ENCODE results near the gene TACC2. TPM values are rescaled to one million over a fixed set of nuclear protein-coding genes. Genes with fewer than 3 reads are reported as not detected.

TACC2 gene
- polyA plus RNA-seq, 4 donors = 40.9 to 55.4 (median 45.8) TPM

DNA sequence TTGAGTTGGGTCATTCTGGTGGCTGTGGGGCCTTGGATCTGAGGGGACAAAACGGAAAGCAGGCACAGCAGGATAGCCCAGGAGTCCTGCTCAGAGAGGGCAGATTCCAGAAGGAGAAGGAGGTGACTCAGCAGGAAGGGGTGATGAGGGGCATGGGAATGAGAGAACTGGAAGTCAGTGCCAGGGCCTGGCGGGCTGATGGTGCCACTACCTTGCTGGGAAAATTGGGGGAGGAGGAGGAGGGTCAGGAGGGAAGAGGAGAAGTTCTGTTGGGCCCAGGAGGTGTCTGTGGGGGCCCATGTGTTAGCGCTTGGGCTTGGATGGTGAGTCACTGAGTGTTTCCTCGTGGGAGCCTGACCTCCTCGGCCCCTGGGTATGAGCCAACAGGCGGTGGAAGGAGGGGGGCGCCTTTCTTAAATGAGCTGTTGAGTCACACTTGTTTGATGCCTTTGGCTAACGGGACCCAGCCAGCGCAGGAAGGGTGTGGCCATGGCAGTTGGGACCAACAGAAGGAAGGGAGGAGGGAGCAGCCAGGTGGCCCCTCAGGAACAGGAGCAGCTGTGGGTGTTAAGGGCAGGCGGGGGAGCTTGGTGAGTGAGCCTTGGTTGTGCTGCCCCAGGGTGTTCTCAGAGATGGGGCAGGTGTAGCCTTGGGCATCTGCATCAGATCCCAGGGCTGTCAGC lies 152.1 kb downstream of the TACC2 start:
- no peak for DNase-seq (ENCODE audit: low read depth in 4 of 4, low spot score in 3 of 4)

GRCh38 chr10:122141821-122142640 lies 153.1 kb downstream of the TACC2 start:
- DNase-seq (ENCODE audit: low read depth in 4 of 4, low spot score in 3 of 4) = no peak

DNA sequence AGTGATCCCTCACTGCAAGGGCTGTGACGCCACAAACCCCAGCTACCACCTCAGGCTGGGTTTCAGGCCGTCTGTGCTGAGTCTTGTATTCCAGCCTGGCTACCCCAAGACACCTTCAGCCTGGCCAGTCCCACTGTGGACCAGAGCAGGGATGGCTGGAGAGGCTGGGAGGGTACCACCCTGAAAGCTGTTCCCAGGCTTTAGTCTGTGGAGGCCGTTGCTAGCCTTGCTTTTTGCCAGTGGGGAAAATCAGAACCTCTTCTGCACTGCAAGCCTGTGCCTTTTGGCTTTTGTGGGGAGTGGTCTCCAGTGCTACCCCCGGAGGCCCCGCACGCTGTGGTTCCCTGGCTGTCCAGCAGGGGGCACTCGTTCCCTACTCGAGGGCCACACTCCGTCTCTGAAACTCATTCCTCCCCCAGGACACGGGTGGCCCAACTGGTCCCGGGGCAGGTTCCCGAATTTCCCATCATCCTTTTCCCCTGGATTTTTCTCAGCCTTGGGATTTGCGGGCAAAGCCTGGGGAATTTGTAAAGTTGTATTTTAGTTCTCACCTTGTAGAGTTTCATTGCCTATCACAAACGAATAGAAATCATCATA lies 153.8 kb downstream of the TACC2 start:
- no peak for DNase-seq (ENCODE audit: low read depth in 4 of 4, low spot score in 3 of 4)

- no peak for DNase-seq (ENCODE audit: low read depth in 4 of 4, low spot score in 3 of 4)
Measured at GRCh38 chr10:122143238-122143841, 154.4 kb downstream of the TACC2 start.

DNA sequence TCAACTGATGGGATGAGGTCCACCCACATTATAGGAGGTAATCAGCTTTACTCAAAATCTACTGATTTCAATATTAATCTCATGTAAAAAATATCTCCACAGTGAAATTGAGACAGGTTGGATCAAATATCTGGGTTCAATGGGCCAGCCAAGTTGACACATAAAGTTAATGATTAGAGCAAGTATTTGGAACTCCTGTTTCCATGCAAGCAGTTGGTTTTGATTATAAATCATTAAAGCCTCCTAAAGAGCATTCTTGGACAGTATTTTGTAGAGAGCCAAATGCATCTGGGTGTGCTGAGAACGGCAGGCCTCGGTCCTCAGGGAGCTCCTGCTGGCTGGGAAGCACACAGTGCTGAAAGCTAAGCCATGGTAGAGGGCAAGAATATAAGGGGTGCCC lies 155.2 kb downstream of the TACC2 start:
- DNase-seq (ENCODE audit: low read depth in 4 of 4, low spot score in 3 of 4) = no peak

DNA sequence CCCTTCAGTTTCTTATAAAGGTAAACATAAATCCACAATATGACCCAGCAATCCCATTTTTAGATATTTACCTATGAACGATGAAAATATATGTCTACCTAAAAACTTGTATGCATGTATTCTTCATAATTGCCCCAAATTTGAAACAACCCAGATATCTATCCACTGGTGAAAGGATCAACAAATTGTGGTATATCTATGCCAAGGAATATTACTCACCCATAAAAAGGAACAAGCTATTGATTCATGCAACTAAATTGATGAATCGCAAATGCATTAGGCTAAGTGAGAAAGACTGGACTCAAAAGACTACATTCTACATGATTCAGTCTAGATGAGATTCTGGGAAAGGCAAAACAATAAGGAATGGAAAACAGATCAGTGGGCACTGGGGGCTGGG lies 156.2 kb downstream of the TACC2 start:
- no peak for DNase-seq (ENCODE audit: low read depth in 4 of 4, low spot score in 3 of 4)

DNA sequence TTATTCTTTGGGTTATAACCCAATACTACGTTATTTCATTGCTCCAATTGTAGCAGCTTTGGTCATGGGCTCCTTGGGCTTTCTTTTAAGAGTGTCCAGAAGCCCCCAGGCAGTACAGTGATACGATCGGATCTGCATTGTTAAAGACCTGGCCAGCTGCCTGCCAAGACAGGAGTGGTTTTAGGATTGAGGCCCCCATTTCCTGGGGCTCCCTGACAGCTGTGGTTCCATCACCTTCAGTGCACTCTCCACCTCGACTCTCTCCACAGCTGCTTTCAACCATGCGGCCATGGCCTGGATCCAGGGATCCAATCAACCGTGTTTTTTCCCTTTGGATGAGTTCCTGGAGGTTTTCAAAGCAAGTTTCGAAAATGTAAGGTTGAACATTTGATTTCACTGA lies 158.7 kb downstream of the TACC2 start:
- no peak for DNase-seq (ENCODE audit: low read depth in 4 of 4, low spot score in 3 of 4)

- no peak for DNase-seq (ENCODE audit: low read depth in 4 of 4, low spot score in 3 of 4)
Measured at GRCh38 chr10:122148876-122149560, 160.1 kb downstream of the TACC2 start.

DNA sequence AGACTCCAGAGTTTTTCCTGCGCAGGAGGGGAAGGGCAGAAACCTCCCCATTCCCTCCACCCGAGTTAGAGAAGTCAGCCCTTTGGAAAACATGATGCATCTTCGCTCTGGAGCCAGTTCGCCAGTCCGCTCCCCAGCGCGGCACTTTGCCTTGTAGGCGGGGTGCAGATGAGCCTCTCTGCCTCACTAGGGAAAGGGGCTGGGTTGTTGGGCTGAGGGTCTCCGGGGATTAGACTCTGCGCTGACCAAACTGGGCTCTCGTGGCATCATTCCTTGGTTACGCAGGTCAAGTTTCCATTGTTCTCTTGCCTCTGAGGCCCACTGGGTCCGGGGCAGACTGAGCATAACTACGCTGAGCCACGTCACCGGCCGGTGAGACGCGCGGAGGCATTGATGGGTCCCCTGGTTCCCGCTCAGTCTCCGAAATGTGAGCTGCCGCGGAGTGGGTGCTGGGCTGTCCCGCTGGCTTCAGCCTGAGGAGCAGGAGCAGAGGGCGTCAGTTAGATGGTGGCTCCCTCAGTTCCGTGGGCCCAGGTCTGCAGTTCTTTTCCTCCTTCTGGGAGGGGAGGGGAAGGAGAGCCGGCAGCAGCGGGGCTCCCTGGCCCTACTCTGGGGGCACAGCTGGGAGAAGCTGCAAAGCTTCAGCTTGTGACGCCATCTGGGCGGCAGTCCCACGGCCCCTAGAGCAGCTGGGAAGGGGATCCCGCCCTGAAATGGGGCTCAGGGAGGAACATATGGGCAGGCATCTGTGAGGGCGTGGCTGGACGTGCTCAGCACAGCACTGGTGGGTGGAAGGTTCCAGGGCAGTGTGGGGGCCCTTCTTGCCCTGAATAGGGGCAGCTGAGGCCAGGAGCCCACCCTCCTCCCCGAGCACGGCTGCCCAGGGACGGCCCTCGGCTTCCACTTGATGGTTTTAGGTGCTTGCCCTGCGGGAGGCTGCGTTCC lies 160.9 kb downstream of the TACC2 start:
- no peak for DNase-seq (ENCODE audit: low read depth in 4 of 4, low spot score in 3 of 4)

DNA sequence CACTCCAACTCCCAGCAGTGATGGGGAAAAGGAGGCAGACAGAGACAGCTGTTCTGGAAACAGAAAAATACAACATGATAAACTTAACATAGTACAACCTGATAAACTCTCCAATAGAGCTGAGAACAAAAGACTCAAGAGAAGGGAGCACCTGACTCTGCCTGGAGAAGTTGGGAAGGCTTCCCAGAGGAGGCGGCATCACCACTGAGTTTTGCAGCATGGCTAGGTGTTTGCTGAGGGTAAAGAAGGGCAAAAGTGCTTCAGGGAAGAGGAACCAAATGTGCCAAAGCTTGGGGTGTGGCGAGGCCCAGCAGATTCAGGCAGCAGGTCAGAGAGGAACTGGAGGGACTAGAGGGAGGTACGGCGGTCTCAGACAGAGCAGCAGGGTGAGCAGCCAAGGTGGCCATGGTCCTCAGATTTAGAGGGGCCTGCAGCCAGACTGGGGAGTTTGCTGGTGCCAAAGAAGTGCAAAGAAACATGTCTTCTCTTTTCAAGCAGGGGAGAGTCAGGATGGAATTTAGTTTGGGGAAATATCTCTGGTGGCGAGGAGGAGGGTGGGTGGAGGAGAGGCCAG lies 162.2 kb downstream of the TACC2 start:
- no peak for DNase-seq (ENCODE audit: low read depth in 4 of 4, low spot score in 3 of 4)

GRCh38 chr10:122152544-122152943 lies 163.6 kb downstream of the TACC2 start:
- DNase-seq (ENCODE audit: low read depth in 4 of 4, low spot score in 3 of 4) = no peak

DNA sequence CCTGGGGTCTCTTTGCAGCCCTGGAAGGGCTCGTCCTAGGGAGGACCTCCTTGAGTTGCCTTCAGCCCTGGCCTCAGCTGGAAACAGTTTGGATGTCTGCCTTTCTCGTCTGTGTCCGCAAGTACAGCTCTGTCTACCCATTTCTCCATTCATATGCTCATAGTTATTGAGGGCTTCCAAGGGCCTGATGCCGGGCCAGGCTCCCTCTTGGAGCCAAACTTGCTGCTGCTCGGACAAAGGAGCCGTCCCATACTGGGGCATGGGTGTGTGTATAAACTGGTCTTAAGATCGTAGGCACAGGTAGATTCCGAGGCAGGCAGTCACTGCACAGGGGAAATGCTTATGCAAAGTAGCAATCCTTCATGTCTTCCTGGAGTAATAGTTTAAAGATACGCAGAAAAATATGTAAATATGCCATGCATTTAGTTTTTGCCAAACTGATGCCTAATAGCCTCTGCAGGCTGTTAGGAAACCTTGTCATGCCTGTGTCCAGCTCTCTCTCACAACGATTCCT lies 165.1 kb downstream of the TACC2 start:
- DNase-seq (ENCODE audit: low read depth in 4 of 4, low spot score in 3 of 4) = no peak

DNA sequence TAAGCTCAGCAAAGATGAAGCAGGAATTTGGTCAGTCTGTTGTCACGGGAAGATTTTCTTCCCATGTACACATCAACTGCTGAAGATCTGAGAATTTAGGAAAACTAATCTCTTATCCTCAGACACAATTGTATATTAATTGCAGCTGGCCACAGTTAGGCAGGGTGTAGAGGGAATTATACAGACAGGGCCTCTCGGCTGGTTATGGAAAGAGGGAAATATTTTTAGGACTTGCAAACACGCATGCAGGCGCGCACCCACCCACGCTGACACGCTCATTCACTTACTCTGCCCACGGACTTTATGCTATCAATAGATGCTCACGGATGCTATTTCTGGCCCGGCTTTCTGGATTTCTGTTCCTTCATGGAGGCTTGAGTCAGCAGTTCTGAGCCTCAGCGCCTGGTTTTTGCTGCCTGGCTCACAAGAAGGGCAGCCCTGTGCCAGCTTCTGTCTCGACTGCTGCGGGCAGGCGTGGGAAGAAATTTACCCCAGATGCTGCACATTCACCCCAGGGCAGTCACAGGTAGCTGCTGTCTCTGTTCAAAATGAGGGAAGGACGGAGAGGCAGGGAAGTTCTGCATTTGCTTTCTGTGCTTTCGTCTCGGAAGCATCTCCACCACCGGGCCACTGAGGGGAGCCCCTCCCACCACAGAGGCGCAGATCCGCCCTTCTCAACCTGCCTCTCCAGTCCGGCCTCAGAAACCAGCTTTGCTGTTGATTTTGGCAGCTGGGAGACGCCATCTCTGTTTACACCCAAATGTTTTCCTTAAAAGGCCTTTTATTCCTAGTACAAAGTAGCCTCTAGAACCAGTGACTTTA lies 165.8 kb downstream of the TACC2 start:
- DNase-seq (ENCODE audit: low read depth in 4 of 4, low spot score in 3 of 4) = no peak

- DNase-seq (ENCODE audit: low read depth in 4 of 4, low spot score in 3 of 4) = no peak
Measured at GRCh38 chr10:122157451-122157850, 168.5 kb downstream of the TACC2 start.

DNA sequence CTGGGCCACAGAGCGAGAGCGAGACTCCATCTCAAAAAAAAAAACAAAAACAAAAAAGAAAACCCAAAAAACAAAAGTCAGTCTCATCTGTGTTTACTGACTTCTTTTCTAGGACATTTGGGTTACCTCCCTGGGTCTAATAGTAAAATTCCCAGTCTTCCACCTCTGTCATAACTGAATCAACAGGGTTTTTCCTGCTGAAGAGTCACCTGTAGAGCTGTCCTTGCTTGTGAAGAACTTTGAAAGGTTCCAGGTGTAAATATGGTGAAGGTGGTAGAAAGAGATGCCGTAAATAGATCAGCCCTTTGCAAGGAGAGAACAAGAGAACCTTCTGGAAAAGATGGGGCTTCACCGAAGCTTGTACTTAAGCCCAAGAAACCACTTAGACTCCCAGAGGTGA lies 169.4 kb downstream of the TACC2 start:
- DNase-seq (ENCODE audit: low read depth in 4 of 4, low spot score in 3 of 4) = no peak

DNA sequence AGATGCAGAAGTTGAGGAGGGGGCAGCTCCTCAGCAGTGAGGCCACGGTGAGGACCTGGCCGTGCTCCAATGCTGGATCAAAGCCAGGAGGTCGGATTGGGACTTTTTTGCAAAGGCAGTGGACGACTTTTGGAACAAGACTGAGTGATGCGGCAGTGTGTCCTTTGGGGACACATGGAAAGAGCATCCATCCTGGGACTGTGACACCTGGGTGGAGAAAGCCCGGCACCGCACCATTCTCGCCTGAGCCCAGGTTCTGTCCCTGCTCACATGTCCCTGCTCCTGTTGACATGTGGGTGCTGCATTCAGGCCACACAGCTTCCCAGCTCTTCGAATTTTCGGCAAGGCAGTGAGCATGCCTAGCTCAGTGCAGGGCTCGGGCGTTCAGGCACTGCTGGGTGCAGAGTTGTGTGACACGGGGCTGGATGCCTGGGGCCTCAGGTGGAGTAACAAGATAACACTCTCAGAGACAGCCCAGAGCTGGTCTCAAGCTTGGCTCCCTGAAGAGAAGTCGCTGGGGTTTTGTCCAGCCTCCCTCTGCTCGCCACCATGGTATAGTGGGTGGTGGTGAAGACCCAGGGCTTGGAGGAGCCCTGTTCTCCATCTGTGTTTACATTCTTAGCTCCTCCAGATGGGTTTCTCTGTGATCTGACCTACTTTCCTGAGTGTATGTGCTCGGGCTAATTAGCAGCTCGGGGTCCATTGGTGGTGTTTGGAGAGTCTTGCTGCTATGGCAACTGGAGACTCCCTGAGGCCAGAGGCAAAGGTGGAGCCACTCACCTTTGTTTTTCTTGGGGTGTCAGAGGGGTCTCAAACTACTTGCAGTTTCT lies 170.4 kb downstream of the TACC2 start:
- no peak for DNase-seq (ENCODE audit: low read depth in 4 of 4, low spot score in 3 of 4)

DNA sequence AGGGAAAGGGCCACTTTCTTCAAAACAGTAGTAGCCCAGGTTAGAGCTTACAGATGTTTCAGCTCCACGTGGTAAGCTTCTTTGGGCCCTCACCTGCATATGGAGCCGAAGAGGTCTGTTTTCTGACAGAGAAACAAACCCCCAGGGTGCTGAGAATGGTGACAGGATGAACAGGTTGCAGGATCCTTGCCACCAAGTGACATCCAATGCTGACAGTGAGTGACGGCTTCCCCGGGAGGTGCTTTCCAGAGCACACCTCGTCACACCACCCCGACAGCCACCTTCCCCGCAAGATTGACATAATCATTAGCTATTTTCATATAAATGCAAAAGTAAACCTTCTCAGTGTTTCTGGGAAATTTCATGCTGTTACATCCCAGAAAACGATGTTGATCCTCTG lies 172.8 kb downstream of the TACC2 start:
- no peak for DNase-seq (ENCODE audit: low read depth in 4 of 4, low spot score in 3 of 4)
